ENCODE data around the gene CHMP6.

CHMP6 gene

GRCh38 chr17:80956321-80957190, 35.1 kb upstream of the CHMP6 start:
- DNase-seq: no peak

GRCh38 chr17:80957461-80957941, 34.1 kb upstream of the CHMP6 start:
- no peak for DNase-seq

- DNase-seq: peak; percentile 15
Measured at GRCh38 chr17:80959330-80960036, 32.2 kb upstream of the CHMP6 start.

- DNase-seq: no peak
Measured at GRCh38 chr17:80960037-80960796, 31.4 kb upstream of the CHMP6 start.

GRCh38 chr17:80960797-80961452, 30.7 kb upstream of the CHMP6 start:
- DNase-seq: no peak

- peak; percentile 14 for DNase-seq
Measured at GRCh38 chr17:80961541-80962330, 29.9 kb upstream of the CHMP6 start.

- no peak for DNase-seq
Measured at GRCh38 chr17:80962356-80963329, 29.0 kb upstream of the CHMP6 start.

- no peak for DNase-seq
Measured at GRCh38 chr17:80963812-80964543, 27.7 kb upstream of the CHMP6 start.

GRCh38 chr17:80964544-80964856, 27.1 kb upstream of the CHMP6 start:
- no peak for DNase-seq

- no peak for DNase-seq
Measured at GRCh38 chr17:80964859-80965580, 26.6 kb upstream of the CHMP6 start.

GRCh38 chr17:80965606-80966005, 26.0 kb upstream of the CHMP6 start:
- DNase-seq: no peak

GRCh38 chr17:80967404-80967872, 24.2 kb upstream of the CHMP6 start:
- DNase-seq: no peak

- peak; percentile 90 for DNase-seq
Measured at GRCh38 chr17:80968602-80969029, 23.0 kb upstream of the CHMP6 start.

GRCh38 chr17:80969030-80969673, 22.5 kb upstream of the CHMP6 start:
- DNase-seq: peak; percentile 56

- no peak for DNase-seq
Measured at GRCh38 chr17:80969674-80970043, 22.0 kb upstream of the CHMP6 start.

GRCh38 chr17:80970044-80970761, 21.4 kb upstream of the CHMP6 start:
- DNase-seq: peak; percentile 53

GRCh38 chr17:80970762-80971703, 20.6 kb upstream of the CHMP6 start:
- DNase-seq: no peak
